NCI-H1092 (cell line): ENCODE measurements around the gene GPC1.
"Not testable (repeated sequence)": the region's sequence is repeated elsewhere in the genome, so short reads cannot be mapped to it uniquely, and the experiment has no call there.

ENCODE experiments used
- DNase-seq: peaks from one replicate; lab custom pipeline; 2025; lab: John Stamatoyannopoulos, UW

GPC1 gene

GRCh38 chr2:240467149-240467642 is 31.7 kb downstream of the GPC1 start:
- no peak for DNase-seq

- DNase-seq = no peak
Measured at GRCh38 chr2:240467659-240468302, 32.3 kb downstream of the GPC1 start.

- no peak for DNase-seq
Measured at GRCh38 chr2:240468303-240469238, 33.1 kb downstream of the GPC1 start.

- no peak for DNase-seq
Measured at GRCh38 chr2:240469239-240469636, 33.8 kb downstream of the GPC1 start.

- no peak for DNase-seq
Measured at GRCh38 chr2:240469740-240470139, 34.3 kb downstream of the GPC1 start.

GRCh38 chr2:240472078-240472790 is 36.8 kb downstream of the GPC1 start:
- DNase-seq = no peak

- no peak for DNase-seq
Measured at GRCh38 chr2:240473211-240473610, 37.7 kb downstream of the GPC1 start.

- DNase-seq = no peak
Measured at GRCh38 chr2:240477916-240478315, 42.5 kb downstream of the GPC1 start.

GRCh38 chr2:240478346-240479110 is 43.1 kb downstream of the GPC1 start:
- DNase-seq = no peak

- DNase-seq = no peak
Measured at GRCh38 chr2:240479111-240479501, 43.6 kb downstream of the GPC1 start.

- no peak for DNase-seq
Measured at GRCh38 chr2:240480834-240481623, 45.6 kb downstream of the GPC1 start.

- no peak for DNase-seq
Measured at GRCh38 chr2:240481720-240482119, 46.3 kb downstream of the GPC1 start.

- no peak for DNase-seq
Measured at GRCh38 chr2:240482141-240482540, 46.7 kb downstream of the GPC1 start.

GRCh38 chr2:240491483-240491882 is 56.0 kb downstream of the GPC1 start:
- DNase-seq = no peak

- DNase-seq = no peak
Measured at GRCh38 chr2:240494194-240494793, 58.8 kb downstream of the GPC1 start.

GRCh38 chr2:240494942-240495341 is 59.5 kb downstream of the GPC1 start:
- not testable (repeated sequence) for DNase-seq

- DNase-seq = not testable (repeated sequence)
Measured at GRCh38 chr2:240497082-240497481, 61.6 kb downstream of the GPC1 start.

- no peak for DNase-seq
Measured at GRCh38 chr2:240498171-240498957, 62.9 kb downstream of the GPC1 start.

- DNase-seq = no peak
Measured at GRCh38 chr2:240498958-240499260, 63.4 kb downstream of the GPC1 start.
